GM18499 (cell line): Measurements from ENCODE around the gene LTV1.
"Not testable (repeated sequence)": the region's sequence is repeated elsewhere in the genome, so short reads cannot be mapped to it uniquely, and the experiment has no call there.

ENCODE experiments used
- ATAC-seq: cut with Tn5 transposase; IDR thresholded peaks from one replicate; pipeline ENCODE4 v1.9.1; 2021; ENCODE audit warnings: moderate number of reproducible peaks; ENCODE audit not compliant: insufficient read depth, unreplicated experiment

The LTV1 gene, protein sequence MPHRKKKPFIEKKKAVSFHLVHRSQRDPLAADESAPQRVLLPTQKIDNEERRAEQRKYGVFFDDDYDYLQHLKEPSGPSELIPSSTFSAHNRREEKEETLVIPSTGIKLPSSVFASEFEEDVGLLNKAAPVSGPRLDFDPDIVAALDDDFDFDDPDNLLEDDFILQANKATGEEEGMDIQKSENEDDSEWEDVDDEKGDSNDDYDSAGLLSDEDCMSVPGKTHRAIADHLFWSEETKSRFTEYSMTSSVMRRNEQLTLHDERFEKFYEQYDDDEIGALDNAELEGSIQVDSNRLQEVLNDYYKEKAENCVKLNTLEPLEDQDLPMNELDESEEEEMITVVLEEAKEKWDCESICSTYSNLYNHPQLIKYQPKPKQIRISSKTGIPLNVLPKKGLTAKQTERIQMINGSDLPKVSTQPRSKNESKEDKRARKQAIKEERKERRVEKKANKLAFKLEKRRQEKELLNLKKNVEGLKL

DNA sequence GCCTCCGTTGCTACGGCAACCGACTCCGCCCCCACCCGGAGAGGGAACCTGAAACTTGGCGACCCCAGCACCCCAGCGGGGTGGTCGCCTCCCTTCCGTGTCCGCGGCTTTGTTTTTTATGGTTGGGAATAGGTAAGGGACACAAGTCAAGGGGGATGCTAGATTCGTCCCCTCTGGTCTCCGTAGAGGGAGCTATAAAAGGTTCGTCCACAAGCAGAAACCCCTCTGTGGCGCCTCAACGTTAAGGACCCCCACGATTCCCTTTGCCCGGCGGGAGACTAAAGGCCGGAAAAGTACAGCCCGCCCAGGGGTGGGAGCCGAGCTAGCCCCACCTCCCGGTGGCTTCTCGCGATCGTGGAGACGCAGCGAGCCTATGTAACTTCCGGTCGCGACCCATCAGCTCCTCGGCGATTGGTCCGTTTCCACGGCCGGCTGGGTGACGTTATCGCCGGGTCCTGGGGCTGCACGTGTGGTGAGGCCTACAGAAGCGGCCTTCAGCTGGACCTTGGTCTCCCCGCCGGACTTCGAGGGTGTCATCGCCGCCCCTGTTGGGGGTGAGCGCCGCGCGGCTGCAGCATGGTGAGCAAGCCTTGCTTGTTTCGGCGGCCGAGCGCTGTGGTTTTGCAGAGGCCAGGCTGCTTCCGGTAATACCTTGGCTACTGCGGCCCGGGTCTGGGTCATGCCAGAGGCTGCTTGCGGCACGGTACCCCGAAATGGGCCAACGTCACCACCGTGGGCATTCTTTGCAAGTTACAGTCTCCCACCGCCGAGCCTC, at the start of gene LTV1:
Gene LTV1 (plus strand): TSS at position 437 of the 775 bp plus-strand sequence. CDS start 140 bp downstream, at position 577.
- ATAC-seq, result peak; percentile 98

DNA sequence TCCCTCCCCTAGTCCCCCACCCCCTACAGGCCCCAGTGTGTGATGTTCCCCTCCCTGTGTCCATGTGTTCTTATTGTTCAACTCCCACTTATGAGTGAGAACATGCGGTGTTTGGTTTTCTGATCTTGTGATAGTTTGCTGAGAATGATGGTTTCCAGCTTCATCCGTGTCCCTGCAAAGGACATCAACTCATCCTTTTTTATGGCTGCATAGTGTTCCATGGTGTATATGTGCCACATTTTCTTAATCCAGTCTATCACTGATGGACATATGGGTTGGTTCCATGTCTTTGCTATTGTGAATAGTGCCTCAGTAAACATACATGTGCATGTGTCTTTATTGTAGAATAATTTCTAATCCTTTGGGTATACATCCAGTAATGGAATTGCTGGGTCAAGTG, 46.6 kb upstream of the LTV1 start:
- ATAC-seq, result not testable (repeated sequence)

DNA sequence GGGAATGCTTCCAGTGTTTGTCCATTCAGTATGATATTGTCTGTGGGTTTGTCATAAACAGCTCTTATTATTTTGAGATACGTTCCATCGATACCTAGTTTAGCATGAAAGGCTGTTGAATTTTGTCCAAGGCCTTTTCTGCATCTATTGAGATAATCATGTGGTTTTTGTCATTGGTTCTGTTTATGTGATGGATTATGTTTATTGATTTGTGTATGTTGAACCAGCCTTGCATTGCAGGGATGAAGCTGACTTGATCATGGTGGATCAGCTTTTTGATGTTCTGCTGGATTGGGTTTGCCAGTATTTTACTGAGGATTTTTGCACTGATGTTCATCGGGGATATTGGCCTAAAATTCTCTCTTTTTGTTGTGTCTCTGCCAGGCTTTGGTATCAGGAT, 44.7 kb upstream of the LTV1 start:
- not testable (repeated sequence) for ATAC-seq

DNA sequence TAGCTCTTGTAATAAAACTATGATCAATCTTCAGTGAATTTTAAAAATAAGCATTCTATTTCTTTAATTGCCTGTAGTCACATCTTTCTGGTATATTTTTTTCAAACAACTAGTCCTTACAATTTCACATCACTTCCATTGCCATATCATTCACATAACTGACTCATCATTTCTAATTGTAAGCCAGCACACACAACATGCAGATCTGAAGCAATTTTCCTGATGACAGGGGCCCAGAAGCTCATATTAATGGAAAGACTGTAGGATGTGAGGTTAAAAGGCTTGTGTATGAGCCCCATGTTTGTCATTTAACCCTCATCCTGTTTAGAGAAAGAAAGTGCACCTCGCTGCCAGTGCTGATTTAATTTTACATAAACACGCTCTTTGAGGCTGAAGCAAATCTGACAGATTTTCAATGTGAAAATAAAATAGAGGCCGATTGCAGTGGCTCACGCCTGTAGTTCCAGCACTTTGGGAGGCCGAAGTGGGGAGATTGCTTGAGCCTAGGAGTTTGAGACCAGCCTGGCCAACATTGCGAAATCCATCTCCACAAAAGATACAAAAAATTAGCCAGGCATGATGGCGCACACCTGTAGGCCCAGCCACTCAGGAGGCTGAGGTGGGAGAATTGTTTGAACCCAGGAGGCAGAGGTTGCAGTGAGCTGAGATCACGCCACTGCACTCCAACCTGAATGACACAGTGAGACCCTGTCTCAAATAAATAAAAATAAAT, 40.1 kb upstream of the LTV1 start:
- ATAC-seq, result no peak

DNA sequence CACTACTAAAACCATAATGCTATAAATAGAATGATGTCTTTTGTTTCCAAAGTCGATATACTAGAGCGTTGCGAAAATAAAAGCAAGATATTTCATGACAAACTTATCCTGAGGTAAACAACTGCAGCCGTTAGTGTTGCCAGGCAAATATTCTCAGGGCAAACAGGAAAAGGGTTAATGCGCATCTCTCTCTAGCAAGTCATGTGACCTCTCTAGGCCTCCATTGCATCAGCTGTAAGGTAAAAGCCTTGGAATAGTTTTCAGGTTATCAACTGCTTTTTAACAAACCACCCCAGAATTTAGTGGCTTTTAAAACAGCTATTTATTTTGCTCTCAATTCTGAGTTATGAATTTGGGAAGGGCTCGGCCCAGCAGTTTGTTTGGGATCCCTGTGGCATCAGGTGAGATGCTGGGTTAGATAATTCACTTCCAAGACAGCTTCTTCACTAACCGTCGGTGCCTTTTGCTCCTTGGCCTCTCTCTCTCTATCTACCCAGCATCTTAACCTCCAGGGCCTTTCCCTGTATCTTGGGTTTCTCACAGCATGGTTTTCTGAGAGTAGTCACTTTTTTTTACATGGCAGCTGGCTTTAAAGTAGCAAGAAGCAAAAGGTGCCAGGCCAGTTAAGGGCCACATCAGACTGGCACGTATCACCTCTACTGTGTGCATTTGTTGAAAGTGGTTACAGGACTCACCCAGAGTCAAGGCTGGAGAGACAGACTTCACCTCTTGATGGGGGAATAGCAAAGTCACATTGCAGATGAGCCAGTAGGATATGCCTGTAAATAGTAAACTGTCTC, 39.2 kb upstream of the LTV1 start:
- ATAC-seq, result no peak

DNA sequence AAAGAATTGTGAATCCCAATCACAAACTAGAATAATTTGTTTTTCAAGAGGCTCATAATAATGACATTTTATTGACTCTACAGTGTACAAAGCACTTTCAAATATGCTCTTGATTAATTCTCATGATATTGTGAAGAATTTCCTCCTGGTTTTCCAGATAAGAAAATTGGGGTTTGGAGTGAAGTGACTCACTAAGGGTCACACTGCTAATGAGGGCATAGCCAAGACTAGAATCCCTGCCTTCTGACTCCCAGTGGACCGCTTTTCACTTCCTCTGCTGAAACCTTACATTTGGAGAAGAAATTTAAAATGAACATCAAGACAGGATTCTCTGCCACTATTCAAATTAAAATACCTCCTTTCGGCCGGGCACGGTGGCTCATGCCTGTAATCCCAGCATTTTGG, 38.3 kb upstream of the LTV1 start:
- no peak for ATAC-seq

DNA sequence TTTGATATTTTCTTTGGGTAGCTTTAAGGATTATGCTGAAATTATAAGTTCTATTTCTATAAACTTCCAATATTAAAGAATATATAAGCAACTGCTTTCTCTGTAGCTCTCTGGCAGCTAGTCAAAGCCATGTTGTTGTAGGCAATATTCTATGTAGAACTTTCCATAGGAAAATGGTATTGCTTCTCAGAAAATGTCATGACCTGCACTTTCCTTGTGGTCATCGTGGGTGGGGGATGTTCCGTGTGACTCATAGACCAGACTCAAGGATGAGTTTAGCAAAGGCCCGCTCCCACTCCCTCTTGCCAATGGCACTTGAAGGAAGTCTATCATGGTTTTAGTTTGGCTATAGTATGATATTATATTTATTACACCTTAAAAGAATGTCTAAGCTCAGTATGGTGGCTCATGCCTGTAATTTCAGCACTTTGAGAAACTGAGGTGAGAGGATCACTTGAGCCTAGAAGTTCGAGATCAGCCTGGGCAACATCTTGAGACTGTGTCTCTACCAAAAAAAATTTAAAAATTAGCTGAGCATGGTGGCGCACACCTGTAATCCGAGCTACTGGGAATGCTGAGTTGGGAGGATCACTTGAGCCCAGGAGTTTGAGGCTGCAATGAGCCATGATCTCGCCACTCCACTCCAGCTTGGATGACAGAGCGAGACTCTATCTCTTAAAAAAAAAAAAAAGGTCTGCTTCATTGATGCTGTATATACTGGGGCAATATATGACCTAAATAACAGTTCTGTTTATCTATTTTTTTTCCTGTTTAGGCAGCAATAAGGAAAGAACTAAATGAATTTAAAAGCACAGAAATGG, 36.6 kb upstream of the LTV1 start:
- no peak for ATAC-seq

DNA sequence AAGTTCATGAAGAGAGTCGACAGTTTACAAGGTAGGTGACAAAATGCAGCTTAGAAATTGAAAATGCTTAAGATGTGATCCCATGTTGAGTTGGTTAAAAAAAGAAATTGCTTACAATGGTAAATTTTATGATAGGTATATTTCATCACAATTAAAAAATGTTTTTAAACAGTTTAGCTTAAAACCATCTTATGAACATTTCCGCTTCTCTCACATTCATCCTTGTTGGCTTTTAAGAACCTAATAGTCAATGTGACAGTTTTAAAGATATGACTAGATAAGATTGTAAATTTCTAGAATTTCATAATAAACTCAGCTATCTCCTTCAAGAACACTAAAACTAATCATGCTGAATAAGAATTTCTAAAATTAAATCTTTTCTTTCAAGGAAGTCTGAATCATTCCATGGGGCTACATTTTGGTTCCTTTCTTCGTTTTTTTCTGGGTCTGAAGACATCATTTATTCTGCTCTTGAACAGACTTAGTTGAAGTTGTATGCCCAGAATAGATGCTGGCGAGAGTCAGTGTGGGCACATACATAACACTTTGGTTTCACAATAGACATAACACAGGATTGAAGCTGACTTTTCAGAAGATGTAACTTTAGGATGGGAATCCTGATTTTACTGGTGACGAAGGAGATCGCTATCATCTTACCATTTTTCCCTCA, 35.9 kb upstream of the LTV1 start:
- ATAC-seq, result no peak

DNA sequence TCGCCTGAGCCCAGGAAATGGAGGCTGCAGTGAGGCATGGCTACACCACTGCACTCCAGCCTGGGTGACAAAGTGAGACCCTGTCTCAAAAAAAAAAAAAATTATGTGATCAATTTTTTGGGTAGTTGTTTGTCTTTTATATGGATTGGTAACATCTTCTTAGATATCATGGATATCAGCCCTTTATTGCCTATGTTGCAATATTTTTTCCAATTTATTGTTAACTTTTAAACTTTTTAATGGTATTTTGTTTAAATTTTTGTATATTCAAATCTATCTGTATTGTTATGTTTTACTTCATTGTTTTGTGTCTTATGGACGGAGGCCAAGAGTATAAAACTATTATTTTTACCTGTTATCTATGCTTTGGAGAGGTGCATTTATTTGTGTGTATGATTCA, 32.4 kb upstream of the LTV1 start:
- ATAC-seq, result no peak

DNA sequence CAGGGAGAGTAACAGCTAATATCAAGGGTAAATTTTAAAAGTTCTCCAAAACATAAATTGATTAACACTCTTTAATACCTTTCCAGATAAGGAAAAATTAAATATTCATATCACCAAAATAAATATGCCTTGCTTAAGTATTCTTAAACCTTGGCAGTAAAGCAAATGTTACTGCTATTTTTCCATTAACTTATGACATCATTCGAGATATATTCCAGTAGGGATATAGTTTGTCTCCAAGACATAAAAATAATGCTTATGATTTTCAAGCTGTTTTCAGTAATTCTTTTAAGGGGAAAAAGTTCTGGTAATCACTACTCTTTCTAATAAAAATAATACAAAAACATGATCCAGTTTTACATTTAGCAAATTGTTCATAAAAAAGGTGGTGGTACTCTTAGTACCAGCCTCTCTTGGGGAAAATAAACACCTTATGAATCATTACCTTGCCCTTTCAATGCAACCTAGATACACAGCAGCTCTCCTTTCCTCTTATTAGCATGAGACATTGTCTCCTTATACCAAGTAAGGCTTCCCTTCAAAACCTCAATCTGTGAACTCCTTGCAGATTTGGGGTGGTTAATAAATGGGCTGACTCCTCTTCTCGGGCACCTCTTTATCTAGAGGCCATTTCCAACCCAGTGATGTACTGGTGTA, 31.5 kb upstream of the LTV1 start:
- no peak for ATAC-seq

DNA sequence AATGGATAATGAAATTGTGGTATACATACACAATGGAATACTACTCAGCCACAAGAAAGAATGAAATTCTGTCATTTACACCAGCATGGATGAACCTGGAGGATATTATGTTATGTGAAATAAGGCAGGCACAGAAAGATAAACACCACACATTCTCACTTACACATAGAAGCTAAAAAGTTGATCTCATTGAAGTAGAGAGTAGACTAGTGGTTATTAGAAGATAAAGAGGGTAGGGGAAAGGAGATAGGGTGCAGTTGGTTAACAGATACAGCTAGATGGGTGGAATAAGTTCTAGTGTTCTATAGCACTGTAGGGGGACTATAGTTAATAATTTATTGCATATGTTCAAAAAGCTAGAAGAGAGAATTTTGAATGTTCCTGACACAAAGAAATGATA, 25.5 kb upstream of the LTV1 start:
- no peak for ATAC-seq

DNA sequence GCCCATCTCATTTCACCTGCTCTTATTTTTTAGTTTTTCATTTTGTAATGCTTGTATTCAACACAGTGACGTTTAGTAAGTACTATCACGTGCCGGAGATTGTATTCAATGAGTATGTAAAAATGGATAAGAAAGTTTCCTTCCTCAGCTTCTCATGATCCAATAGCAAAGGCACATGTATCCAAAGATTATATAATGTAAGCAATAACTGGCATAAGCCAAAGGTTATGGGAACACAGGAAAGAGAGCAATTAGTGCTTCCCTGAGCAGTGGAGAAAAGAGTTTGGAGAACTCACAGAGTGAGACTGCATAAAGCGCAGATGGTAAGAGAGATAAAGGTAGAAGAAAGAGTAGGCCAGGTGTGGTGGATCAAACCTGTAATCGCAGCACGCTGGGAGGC, 21.8 kb upstream of the LTV1 start:
- ATAC-seq, result no peak

DNA sequence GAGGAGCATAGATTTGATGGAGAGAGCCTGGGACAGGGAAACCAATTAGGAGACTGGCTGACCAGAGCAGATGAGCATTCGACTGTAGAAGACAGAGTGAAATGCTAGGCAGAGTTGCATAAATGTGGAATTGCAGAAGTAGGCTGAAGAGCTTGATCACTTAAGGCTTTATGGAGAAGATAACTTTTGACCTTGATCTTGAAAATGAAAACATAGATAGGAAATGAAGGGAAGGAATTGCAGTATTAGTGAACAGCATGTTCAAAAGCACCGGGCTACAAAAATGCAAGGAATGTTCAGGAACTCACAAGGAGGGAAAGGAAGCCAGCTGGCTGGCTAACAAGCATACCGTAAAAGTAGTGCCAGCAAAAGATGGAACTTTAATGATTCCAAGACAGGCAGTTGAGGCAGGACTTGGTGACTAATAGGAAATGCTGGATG, 20.5 kb upstream of the LTV1 start:
- ATAC-seq, result no peak

DNA sequence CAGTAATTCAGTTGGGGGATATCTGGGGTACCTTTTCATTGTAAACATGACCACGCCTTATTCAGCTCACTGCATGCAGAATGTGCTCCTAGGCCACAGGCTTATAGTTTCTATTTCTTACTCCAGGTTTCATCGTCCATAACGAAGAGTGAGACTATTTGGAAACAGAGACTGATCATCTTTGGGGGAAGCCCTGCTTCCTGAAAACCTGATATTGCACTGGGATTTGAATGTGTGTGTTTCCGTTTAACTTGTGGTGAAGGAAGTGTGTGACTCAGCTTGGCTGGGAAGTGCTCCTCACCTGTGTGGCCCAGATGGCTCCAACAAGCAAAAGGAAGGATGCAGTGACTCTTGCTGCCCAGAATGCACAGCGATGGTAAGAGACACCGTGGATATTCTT, 19.6 kb upstream of the LTV1 start:
- ATAC-seq, result no peak

DNA sequence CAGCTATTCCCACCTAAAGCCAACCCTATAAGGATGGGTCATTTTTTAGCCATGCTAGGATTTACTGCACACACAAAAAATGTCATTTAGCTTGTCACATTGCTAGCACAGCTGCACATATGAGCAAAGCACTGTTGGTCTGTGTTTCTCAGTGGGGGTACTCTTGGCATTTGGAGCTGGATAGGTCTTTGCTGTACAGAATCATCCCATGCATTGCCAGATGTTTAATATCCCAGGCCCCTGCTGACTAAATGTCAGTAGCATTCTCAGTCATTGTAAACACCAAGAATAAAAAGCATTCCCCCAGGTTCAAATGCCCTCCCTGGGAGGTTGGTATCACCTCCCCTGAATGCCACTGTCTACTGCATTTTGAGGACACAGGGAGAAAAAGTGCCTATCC, 14.6 kb upstream of the LTV1 start:
- no peak for ATAC-seq

DNA sequence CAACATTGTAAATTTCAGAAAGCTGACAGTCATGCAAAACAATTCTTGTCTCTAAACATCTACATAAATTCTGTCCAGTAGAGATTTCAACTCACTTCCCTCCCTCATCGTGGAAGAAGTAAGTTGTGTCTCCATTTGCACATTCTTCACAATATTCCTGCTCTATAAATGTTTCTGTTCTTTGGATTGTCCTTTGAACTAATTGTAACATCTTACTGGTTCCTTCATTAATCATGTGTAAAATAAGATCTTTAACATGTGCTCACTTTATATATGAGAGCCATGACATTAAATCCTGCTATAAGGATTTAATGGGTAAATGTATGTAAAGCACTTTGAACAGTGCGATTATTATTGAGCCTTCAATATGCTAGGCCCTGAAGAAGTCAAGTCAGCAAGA, 7.0 kb upstream of the LTV1 start:
- ATAC-seq, result no peak

DNA sequence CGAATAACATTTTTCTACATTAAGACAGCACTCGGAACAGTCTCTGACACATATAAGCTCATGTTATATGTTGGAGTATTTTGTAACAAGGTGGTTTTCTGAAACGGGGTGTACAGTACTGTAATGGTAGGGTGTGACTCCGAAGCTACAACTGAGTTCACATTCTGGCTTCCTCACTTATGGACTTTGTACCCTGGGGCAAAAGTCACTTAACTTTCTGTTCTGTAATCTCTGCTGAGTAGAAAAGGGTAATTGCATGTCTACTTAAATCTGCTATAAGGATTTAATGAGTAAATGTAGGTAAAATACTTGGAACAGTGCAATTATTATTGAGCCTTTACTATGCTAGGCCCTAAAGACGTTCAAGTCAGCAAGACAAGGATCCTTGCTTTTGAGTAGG, 4.7 kb upstream of the LTV1 start:
- ATAC-seq, result no peak

DNA sequence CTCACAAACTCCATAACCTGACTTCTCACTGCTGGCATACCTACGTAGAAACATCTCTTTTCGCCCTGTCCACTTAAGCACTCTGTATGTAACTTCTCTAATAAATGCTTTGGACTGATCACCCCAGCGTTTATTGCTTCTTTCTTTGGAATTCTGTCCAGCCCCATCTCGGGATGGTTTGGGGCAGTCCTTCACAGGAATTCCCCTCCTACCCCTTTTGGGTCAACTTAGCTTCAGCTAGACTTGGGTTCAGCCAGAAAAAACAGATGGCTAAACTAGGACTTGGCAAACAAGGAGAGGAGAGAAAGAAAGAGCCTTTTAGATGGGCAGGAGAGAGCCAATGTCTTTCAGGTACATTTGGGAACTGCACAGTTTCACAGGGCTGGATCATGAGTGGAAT, 3.9 kb upstream of the LTV1 start:
- no peak for ATAC-seq
